Astrocyte (in vitro differentiated cells and primary cell): ENCODE measurements around the gene APOBEC3A. TPM values are rescaled to one million over a fixed set of nuclear protein-coding genes. Genes with fewer than 3 reads are reported as not detected.

Experiments
- DNase-seq: peaks from one replicate; pipeline ENCODE4 v3.0.0-alpha.2; 2010; ENCODE audit warnings: low read depth
- FAIRE-seq: peaks from 2 replicates; lab custom pipeline; 2011; peaks lifted over from hg19 to GRCh38; lab: Jason Lieb, UNC
- H2AFZ ChIP-seq: 2 replicates; pipeline ENCODE4 v1.6.0; 2012; ENCODE audit warnings: low read depth, low read length, inconsistent platforms
- H3K27ac ChIP-seq: 2 replicates; pipeline ENCODE4 v1.5.1; 2011; ENCODE audit warnings: low read depth, low read length, inconsistent platforms
- H3K27me3 ChIP-seq: 2 replicates; pipeline ENCODE4 v1.6.0; 2011; ENCODE audit warnings: low read length, inconsistent platforms; ENCODE audit not compliant: insufficient read depth
- H3K36me3 ChIP-seq: 2 replicates; pipeline ENCODE4 v1.5.1; 2011; ENCODE audit warnings: low read length, inconsistent platforms; ENCODE audit not compliant: insufficient read depth
- H3K4me1 ChIP-seq: 2 replicates; pipeline ENCODE4 v1.5.1; 2011; ENCODE audit warnings: low read length, inconsistent platforms; ENCODE audit not compliant: insufficient read depth
- H3K4me2 ChIP-seq: 2 replicates; pipeline ENCODE4 v1.6.0; 2012; ENCODE audit warnings: low read length, inconsistent platforms
- H3K4me3 ChIP-seq: 2 replicates; pipeline ENCODE4 v1.5.1; 2011; ENCODE audit warnings: low read depth, mild to moderate bottlenecking, low read length, inconsistent platforms; ENCODE audit not compliant: insufficient read depth
- H3K79me2 ChIP-seq: 2 replicates; pipeline ENCODE4 v1.6.0; 2012; ENCODE audit warnings: mild to moderate bottlenecking, low read length, inconsistent platforms; ENCODE audit not compliant: insufficient read depth
- H3K9ac ChIP-seq: 2 replicates; pipeline ENCODE4 v1.6.0; 2012; ENCODE audit warnings: mild to moderate bottlenecking, low read length, inconsistent platforms
- H3K9me3 ChIP-seq: 2 replicates; pipeline ENCODE4 v1.5.1; 2012; ENCODE audit warnings: low read depth, mild to moderate bottlenecking, low read length, inconsistent platforms; ENCODE audit not compliant: insufficient read depth
- H4K20me1 ChIP-seq: 2 replicates; pipeline ENCODE4 v1.6.0; 2012; ENCODE audit warnings: low read length, inconsistent platforms; ENCODE audit not compliant: insufficient read depth
- H3K27ac Mint-ChIP-seq: one replicate; pipeline ENCODE4 v1.8.0; 2021; ENCODE audit warnings: mild to moderate bottlenecking, mixed read lengths; ENCODE audit not compliant: unreplicated experiment
- H3K27me3 Mint-ChIP-seq: one replicate; pipeline ENCODE4 v1.8.0; 2021; ENCODE audit warnings: low read depth, mixed read lengths; ENCODE audit not compliant: unreplicated experiment
- H3K36me3 Mint-ChIP-seq: one replicate; pipeline ENCODE4 v1.8.0; 2021; ENCODE audit warnings: low read depth, mixed read lengths; ENCODE audit not compliant: unreplicated experiment
- H3K4me1 Mint-ChIP-seq: one replicate; pipeline ENCODE4 v1.8.0; 2021; ENCODE audit warnings: low read depth, mixed read lengths; ENCODE audit not compliant: unreplicated experiment
- H3K4me3 Mint-ChIP-seq: one replicate; pipeline ENCODE4 v1.8.0; 2021; ENCODE audit warnings: mild to moderate bottlenecking, moderate library complexity, mixed read lengths; ENCODE audit not compliant: unreplicated experiment
- H3K9me3 Mint-ChIP-seq: one replicate; pipeline ENCODE4 v1.8.0; 2021; ENCODE audit warnings: mild to moderate bottlenecking, mixed read lengths; ENCODE audit not compliant: unreplicated experiment
- CTCF ChIP-seq: IDR thresholded peaks from 2 replicates; pipeline ENCODE4 v1.5.1; 2011; ENCODE audit warnings: low read depth, mild to moderate bottlenecking, inconsistent platforms, low read length, moderate library complexity; ENCODE audit not compliant: insufficient read depth
- EZH2 ChIP-seq: IDR thresholded peaks from 2 replicates; pipeline ENCODE4 v1.6.1; 2012; ENCODE audit warnings: mild to moderate bottlenecking, low read length, inconsistent platforms; ENCODE audit not compliant: insufficient read depth
- total RNA-seq: library from RNA; stranded (reverse); gene quantifications from 2 replicates; pipeline ENCODE4 v1.2.1, GENCODE V29; 2021

The APOBEC3A gene
- total RNA-seq, 1 donor from 2014 or later, result not detected

- TF ChIP-seq CTCF (no peak), EZH2 (no peak)
- Histone ChIP-seq H3K36me3 (no peaks in the 10 kb centered on the region), H3K9me3 (no peaks in the 10 kb centered on the region), H3K79me2 (no peaks in the 10 kb centered on the region), H2AFZ (no peak overlapping the region), H4K20me1 (no peaks in the 10 kb centered on the region), H3K27me3 (peaks cover 5% of the 10 kb centered on the region), H3K9ac (no peak overlapping the region), H3K27ac (no peak overlapping the region), H3K4me1 (no peaks in the 10 kb centered on the region), H3K4me2 (no peak overlapping the region), H3K4me3 (no peak overlapping the region)
- DNase-seq (no peak), FAIRE-seq (no peak)
- peaks cover 6% of the 10 kb centered on the region for H3K9me3 Mint-ChIP-seq
- H3K4me1 Mint-ChIP-seq, result no peaks in the 10 kb centered on the region
- peaks cover 39% of the 10 kb centered on the region for H3K27me3 Mint-ChIP-seq
- H3K36me3 Mint-ChIP-seq, result no peaks in the 10 kb centered on the region
- H3K4me3 Mint-ChIP-seq, result no peak overlapping the region
- H3K27ac Mint-ChIP-seq, result no peak overlapping the region
These were observed 22.4 kb upstream of the APOBEC3A start for GRCh38 chr22:38935023-38935422.

- H4K20me1 ChIP-seq, result no peaks in the 10 kb centered on the region
- no peak overlapping the region for H3K9ac ChIP-seq
- no peak overlapping the region for H2AFZ ChIP-seq
- Mint-ChIP-seq H3K27ac (no peak overlapping the region), H3K27me3 (peaks cover 39% of the 10 kb centered on the region), H3K4me1 (no peaks in the 10 kb centered on the region), H3K9me3 (peaks cover 6% of the 10 kb centered on the region), H3K4me3 (no peak overlapping the region), H3K36me3 (no peaks in the 10 kb centered on the region)
- H3K4me2 ChIP-seq, result no peak overlapping the region
- TF ChIP-seq CTCF, result no peak
- no peak for TF ChIP-seq EZH2
- no peaks in the 10 kb centered on the region for H3K4me1 ChIP-seq
- FAIRE-seq (no peak), DNase-seq (no peak)
- H3K27me3 ChIP-seq, result peaks cover 5% of the 10 kb centered on the region
- no peak overlapping the region for H3K4me3 ChIP-seq
- H3K9me3 ChIP-seq, result no peaks in the 10 kb centered on the region
- H3K27ac ChIP-seq, result no peak overlapping the region
- H3K36me3 ChIP-seq, result no peaks in the 10 kb centered on the region
- H3K79me2 ChIP-seq, result no peaks in the 10 kb centered on the region
These were observed 21.8 kb upstream of the APOBEC3A start for GRCh38 chr22:38935616-38936015.

GRCh38 chr22:38936562-38936961 is 20.8 kb upstream of the APOBEC3A start:
- Histone ChIP-seq H3K9me3 (no peaks in the 10 kb centered on the region), H4K20me1 (no peaks in the 10 kb centered on the region), H3K4me2 (no peak overlapping the region), H3K36me3 (no peaks in the 10 kb centered on the region), H3K79me2 (no peaks in the 10 kb centered on the region), H3K27me3 (peaks cover 5% of the 10 kb centered on the region), H3K9ac (no peak overlapping the region), H2AFZ (no peak overlapping the region), H3K27ac (no peak overlapping the region), H3K4me1 (no peaks in the 10 kb centered on the region), H3K4me3 (no peak overlapping the region)
- TF ChIP-seq CTCF, result no peak
- TF ChIP-seq EZH2, result no peak
- DNase-seq (no peak), FAIRE-seq (no peak)
- peaks cover 1% of the 10 kb centered on the region for H3K4me1 Mint-ChIP-seq
- H3K27ac Mint-ChIP-seq, result no peak overlapping the region
- H3K27me3 Mint-ChIP-seq, result peaks cover 39% of the 10 kb centered on the region
- H3K4me3 Mint-ChIP-seq, result no peak overlapping the region
- no peaks in the 10 kb centered on the region for H3K36me3 Mint-ChIP-seq
- H3K9me3 Mint-ChIP-seq, result peaks cover 6% of the 10 kb centered on the region
